8988T (cell line): Measurements from ENCODE around the gene ZSWIM6.
"Not testable (repeated sequence)": the region's sequence is repeated elsewhere in the genome, so short reads cannot be mapped to it uniquely, and the experiment has no call there.

Source experiments
- DNase-seq: peaks from one replicate; pipeline ENCODE4 v3.0.0; 2011

The ZSWIM6 gene

DNA sequence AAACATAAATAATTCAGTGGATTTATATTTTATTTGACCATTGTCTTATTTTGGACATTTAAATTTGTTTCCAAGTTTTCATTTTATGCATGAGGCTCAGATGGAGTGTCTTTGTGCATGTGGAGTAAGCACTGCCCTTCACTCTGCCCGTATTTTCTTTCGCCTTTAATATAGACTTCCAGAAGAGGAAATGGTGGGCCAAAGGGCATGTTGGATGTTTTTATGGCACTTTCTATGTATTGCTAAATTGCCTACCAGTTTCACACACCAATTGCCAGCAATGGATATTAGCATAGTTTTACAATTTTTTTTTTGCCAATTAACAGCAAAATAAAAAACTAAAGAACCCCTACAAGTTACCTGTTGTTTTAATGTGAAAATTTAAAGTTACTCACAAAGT lies 38.4 kb downstream of the ZSWIM6 start:
- no peak for DNase-seq

DNA sequence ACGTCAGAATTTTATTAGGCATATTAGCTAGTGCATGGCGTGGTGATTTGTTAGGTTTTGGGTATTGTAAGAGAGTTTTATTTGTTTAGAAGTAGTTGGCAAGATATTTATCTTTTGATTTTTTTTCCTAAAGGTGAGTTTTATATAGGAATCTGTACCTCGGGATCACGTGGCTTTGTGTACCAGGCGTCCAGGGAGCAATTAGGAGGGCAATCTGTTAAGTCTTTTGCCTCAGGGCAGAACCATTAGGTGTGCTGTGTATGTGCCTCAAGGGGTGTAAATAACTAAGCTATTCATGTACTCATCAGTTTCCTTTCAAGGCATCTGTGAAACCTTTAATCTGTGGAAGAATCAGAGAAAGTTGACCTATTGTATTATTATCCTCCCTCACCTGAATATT lies 39.4 kb downstream of the ZSWIM6 start:
- DNase-seq: no peak

DNA sequence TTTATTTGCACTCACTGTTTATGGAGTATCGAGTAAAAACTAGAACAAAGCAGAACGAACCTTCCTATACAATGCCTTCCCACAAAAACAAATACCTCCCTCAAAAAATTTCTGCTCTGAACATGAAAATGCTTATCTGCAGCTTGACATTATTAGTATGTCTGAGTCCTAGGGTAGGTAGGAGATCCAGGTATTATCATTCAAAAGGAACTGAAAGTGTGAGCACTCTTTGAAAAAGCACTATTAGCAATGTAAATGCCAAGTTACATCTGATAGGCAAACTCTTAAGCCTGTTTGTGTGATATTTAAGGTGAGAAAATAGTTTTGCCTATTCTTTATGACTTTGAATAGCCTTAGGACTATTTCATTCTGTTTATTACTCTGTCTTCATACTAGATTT lies 47.6 kb downstream of the ZSWIM6 start:
- DNase-seq: no peak

DNA sequence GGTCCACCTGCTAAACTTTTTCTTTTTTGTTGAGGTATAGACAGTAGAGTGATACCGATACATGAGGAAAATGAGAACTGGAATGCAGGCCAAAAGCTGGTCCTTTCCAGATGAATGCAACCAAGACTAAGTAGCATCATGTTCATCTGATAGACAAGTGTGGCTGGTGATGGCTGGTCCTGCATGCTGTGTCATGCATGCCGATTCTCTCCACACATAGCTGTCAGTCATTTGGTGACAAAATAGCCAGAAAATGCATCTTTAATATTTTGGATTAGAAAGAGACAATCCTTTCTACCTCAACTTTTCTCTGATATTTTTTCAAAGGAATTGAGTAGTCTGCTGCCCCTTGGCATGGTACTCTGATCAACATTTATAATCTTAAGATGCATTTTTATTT lies 49.9 kb downstream of the ZSWIM6 start:
- no peak for DNase-seq

DNA sequence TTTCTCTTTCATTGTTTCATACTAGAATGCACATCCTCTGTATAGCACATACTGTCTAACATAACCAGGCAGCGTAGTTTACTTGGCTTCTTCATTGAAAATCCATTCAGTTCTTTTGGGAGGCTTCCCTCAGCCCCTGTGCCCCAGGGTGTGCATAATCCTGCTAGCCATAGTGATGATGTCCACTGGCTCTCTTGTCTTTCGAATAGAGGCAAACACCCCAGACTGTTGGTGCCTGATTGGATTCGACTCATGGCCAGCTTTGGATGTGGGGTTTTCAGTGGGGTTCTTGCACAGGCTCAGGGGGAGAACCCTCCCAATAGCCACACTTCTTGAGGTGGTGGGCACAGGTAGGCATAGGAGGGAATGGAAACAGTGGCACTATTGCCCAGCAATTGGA lies 53.6 kb downstream of the ZSWIM6 start:
- no peak for DNase-seq

DNA sequence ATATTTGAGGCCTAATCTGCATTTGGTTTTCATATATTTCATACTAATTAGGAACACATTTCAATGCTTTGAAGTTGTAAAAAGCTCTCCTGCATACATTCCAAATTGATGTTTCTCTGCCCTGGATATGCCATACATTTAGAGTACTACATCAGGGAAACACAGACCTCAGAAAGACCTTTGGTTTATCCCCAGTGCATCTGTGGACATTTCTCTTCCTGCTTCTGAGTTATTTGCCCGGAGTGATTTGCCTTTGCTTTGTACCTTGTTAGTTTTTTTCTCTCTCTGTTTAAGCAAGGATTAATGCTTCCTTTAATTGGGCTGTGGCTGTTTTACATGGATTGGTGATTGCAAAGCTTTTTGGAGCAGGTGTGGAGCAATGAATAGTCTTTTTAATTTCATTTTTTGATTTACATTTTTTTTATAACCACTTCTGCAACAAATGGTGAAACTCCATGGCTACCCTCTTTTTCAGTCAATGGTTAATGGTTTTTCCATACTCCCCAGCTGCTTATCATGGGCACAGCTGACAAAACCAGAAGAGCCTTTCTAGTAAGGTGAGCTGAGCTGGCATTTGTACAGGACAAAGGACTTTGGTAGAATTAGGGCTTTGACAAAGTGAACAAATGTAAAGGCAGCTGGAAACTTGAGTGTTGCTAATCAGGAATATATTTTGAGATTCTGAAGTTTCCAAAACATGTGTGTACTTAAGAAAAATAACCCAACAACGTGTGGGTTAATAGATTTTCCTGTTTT lies 54.2 kb downstream of the ZSWIM6 start:
- DNase-seq: no peak

DNA sequence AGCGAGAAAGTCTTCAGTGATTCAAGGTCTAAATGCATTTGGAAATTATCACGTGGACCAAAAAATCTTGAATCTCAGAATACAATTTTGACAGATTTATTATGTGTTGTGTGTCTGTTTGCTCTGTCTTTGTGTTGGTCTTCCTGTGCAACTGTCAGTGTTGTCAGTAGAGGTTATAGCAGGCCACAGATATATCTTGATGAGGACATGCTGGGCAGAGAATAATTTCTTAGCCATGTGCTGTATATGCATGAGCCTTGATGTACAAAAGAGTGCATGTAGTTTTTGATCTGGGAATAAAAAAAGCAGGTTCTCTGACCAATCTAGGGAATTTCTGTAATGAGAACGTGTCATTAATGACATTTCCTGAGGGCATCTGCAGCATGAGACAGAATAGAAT lies 57.6 kb downstream of the ZSWIM6 start:
- DNase-seq: no peak

DNA sequence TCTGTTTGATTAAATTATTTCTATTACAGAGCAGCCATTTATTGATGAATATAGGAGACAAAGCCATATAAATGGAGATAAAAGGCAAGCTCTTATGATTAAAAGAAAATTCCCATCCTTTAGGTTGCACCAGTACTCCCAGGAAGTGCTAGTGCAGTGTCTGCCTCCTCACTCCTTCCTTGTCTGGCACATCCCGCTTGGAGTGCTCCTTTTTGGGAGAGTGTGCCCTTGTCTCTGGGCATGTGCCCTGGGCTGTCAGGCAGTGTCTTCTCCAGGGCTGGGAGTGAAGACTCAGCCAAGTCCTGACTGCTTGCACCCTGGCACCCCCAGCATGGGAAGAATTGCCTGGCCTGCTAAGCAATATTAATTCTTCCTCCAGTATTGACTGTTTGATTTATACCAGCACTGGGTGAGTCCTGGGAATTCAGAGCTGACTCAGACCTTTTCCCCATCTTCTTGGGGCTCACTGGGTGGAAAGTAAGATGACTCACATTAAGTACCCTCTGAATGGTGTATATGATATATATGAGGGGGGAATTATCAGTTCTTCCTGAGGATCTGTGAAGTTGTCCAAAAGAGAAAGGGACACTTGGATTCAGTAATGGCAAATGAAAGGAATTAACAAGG lies 62.1 kb downstream of the ZSWIM6 start:
- no peak for DNase-seq

DNA sequence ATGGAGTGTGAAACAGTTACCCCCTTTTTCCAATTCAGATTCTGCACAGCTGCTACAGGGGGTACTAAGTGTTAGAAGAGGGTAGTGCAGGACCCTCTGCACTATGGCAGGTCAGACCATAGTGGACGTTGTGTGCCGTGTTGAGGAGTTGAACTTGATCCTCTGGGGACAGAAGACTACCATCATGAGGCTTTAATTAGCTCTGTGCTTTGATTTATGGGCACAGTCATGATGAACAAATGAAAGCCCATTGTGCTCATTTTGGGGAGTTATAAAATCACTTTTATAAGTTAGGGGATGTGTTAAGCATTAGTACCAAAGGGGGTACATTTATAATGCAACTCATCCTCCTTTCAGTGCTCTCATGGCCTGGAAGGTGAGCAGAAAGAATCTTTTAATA lies 62.7 kb downstream of the ZSWIM6 start:
- DNase-seq: no peak

DNA sequence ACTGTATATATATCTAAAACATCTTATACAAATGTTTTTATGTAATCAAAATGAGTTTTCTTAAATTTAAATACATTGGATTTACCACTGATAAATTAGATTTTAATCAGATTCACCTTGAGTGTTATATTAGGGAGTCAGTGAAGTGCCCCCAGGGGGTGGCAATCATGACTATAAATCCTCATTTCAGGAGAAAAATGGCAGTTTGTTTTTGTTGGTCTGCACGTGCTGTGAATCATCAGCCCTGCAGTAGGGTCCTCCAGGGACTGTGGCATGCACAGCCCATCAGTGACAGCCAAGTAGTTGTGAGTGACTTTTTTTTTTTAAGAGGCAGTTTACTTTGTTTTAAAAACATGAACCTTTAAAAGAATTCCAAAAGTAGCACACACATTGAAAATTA lies 65.2 kb downstream of the ZSWIM6 start:
- no peak for DNase-seq

DNA sequence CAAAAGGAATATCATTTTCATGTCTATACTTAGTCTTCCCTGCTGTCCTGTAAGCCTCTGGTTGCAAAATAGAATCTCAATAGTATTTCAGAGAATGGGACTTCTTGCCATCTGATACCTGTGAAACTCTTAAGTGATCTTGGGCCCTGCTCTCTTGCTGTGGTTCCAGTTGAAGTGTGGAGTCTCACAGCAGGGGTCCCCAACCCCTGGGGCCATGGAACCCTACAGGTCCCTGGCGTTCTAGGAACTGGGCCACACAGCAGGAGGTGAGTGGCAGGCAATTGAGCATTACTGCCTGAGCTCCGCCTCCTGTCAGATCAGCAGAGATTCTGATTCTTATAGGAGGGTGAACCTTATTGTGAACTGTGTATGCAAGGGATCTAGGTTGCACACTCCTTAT lies 65.9 kb downstream of the ZSWIM6 start:
- DNase-seq: no peak

DNA sequence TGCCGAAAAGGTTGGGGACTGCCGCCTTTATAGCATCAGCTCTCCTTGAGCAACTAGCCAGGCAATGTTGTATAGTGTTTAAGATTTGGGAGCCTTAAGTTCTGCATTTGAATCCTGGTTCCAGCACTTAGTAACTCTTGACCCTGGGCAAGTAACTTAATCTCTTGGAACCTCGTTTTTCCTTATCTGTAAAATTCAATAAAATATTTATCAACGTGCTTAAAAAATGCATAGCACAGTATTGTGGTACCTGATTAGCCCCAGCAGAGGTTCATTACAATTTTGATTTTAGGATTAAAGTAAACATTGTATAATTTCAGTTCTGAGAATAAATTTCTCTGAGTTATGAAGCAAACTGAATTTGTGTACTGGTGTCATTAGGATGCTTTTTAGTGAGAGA lies 66.4 kb downstream of the ZSWIM6 start:
- no peak for DNase-seq

DNA sequence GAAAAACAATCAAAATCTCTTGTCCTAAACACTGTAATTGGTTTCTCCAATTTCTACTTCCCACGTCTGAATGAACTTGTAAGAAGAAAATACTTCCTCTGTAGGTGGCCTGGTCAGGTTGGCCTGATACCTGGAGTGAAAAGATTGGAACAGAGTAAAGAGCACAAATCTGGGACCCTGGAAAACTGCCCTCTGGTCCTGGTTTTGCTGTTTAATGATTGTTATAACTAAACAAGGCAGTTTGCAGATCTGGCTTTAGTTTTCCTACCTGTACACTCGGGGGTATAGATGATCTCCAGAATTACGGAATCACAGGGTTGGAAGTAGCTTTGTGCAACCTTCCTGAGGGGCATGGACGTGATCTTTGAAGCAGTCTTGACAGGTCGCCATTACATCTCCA lies 67.6 kb downstream of the ZSWIM6 start:
- no peak for DNase-seq

DNA sequence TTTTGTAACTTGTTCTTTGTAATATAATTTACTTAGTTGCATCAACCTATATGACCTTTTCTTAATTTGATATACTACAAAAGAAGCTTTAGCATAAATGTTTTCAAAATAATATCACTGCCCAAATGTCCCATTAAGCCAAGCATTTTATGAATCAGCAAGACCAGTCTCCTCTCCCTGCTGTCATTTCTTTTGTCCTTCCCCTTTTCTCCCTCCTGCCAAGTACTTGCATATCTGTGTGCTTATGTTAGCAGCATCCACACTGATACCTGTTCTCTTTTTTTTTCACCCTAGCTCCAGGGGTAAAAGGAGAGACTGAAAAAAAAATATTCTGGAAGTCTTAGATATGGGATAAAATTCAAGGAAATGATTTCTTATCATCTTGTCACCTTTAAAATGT lies 69.7 kb downstream of the ZSWIM6 start:
- no peak for DNase-seq

DNA sequence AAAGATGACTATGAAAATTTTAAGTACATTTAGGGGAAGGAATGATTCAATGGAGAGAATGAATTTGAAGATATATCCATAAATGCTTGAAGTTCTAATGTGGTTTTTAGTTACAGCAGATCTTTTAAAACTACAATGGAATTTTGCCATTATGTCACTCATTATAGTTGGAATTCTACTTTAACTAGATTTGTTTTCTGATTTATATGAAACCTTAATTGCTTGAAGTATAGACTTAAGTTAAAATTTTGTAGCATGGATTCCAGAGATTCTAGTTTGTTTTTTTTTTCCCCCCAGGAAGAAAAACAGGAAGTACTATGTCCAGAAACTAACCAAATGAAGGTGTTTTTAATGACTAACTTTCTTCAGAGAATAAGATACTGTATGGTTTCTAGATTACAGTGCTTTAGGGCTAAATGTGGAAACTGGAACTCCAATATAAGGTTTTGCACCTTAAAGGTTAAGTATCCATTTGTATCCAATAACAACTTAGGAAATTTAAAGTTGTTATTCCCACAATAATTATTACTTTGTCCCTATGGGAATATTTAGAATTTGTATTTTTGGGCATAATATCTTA lies 70.3 kb downstream of the ZSWIM6 start:
- no peak for DNase-seq

DNA sequence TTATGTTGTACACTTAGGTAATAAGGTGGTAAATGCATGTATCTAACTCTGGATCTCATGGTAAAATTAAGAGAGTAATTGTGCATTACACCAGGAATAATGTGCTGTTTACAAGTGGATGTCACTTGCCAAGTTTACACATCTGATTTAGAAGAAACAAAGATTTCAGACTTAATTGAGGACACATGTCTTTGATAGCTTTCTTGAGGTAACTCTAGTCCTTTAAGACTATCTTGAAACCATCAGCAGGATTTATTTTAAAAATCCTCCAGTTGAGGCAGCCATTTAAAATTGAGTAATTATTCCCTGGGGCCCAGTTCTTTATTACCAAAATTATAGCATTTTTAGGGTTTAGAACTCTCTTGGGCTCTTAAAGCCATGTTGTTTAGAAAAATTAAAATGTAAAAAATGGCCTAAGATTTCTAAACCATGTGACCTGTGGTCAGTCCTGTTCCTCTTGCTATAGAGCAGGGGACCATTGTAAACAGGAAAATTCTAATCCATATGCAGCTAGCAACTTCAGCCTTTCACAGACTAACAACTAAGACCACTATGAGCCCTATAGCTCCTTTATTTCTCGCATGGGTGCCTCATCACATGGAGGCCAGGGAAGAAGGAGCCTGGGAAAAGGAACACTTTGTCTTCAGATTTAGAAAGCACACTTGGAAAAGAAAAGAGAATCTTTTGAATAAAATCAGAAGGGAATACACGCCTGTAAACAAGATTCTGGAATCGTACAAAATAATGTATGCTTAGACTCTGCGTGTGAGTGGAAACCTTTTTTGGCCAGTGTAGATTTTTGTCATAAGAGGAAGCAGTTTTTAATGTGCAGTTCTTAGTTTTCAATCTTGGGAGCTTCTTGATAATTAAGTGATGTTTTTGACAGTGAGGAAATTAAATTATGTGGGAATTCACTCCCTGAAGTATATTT lies 71.2 kb downstream of the ZSWIM6 start:
- DNase-seq: no peak

DNA sequence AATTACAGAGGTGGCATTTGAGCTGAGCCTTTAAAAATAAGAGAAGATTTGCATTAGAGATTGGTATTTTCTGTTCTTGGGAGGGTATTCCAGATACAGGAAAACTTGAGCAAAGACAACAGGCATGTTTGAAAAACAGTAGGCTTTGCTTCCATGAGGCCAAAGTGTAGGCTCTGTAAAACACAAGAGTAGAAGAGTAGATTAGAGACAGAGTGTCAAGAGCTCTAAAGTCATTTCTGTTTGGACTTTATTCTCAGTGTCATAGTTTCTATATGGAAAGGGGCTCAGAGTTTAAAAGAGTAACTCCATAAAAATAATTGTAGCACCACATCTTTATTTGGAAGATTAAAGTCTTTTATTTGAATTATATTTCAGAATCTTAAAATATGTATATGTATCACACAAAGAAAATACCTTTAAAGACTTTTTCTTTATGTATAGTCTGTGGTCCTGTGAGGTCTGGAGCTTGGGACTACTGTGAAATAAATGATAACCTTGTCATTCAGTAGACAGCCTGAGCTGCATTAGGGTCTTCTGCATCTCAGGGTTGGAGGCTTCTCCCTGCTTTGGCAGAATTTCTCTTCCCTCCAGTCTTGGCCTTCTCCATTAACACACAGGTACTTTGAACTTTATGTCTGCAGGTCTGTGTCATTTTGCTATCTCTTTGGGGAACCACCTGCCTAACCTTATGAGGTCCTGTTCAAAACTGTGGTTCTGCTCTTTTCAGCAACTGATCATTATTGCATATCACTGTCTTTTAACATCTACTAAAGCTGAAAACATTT lies 73.6 kb downstream of the ZSWIM6 start:
- DNase-seq: no peak

DNA sequence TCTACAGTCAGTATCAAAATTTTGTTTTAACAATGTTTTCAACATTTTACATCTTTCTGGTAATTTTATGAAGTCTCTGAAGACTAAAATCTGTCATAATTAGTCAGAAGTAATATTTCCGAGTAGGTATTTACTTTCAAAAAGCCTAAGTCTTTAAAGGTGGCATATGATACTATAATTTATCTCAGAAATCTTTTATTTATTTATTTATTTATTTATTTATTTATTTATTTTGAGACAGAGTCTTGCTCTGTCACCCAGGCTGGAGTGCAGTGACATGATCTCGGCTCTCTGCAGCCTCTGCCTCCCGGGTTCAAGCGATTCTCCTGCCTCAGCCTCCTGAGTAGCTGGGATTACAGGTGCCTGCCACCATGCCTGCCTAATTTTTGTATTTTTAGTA lies 74.4 kb downstream of the ZSWIM6 start:
- not testable (repeated sequence) for DNase-seq

DNA sequence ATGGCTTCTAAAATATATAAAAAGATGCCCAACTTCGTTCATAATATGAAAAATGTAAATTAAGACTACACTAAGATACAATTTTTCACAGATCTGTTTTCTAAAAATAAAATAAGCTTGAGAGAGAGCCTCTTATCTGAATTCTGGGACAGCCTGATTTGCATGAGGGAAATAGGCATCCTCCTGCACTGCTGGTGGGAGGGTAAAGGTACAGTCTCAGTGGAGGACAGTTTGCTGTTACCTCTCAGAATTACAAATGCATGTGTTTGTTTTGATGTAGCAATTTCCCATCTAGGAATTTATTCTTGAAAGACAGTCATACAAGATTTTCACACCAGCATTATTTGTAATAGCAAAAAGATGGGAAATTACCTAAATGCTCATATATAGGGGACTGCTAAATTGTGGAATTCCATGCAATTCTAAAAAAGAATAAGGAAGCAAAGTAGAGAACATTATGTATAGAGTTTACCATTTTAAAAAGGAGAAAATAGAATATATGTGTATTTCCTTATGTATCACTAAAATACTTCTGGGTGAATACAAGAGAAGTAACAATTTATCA lies 75.7 kb downstream of the ZSWIM6 start:
- no peak for DNase-seq

DNA sequence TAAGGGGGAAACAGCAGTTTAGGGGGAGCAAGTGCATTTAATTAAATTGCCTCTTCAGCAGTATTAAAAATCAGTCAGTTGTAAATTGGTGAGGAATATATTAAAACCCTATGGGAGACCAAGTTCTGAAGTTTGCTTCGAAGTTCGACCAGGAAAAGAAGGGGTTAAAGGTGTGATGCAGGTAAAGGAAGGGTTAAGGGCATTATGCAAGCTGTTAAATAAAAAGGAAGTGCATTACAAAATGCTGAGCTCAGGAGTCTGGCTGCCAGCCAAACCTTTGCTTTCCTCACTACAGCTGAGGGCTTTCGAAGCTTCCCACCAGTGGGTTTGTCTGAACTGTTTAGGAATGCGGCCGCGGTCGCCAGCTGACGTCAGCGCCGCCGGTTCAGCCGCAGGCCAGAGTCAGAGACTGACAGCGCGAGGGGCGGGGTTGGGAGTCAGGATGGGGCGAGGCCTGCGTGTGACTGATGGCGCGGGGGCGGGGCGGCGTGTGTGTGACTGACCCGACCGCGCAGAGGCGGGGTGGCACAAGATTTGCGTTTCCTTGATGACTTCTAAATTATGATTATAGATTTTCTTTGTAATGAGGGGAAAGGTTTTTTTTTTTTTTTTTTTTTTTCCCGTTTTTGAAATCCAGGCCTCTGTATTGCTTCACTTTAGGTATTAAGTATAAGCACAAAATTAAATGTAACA lies 76.6 kb downstream of the ZSWIM6 start:
- peak; percentile 80 for DNase-seq

DNA sequence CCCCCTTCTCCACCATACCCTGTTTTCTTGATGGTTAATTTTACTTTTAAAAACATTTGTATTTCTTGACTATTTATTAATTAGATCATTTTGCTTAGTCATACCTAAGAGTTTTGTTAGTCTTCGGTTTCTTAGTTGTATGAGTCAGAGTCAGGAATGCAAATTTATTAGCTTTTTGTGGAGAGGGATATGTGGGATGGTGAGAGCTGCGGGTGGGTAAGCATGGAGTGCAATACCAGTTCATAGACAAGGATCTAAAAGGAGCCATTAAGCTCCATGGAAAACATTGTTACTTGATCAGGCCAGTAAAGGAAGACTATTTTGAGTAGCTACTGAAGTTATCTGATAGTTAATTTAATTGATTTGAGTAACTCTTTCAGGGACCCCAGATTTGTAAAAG lies 77.5 kb downstream of the ZSWIM6 start:
- DNase-seq: no peak

DNA sequence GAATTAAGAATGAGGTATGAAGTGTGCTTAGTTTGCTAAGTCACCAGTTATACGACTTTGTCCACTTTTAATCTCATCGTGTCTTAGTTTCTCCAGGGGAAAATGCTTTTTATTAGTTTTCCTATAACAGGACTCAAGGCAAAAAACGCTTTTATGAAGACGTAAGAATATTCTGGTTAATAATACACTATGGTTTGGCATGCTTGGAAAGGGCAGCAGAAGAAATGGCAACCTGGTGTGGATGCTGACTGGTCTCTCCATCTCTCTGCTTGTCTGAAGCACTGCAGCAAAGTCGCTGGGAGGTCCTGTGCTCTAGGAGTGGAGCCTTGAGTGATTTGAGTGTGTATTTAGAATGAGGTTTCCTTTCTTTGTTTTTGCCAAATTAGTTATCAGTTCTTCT lies 78.8 kb downstream of the ZSWIM6 start:
- DNase-seq: no peak
